Cortex of kidney (tissue), 1 donor: ENCODE results near the gene PDYN.

Experiments
- DNase-seq: peaks from one replicate; lab custom pipeline; 2025; lab: John Stamatoyannopoulos, UW

PDYN gene

DNA sequence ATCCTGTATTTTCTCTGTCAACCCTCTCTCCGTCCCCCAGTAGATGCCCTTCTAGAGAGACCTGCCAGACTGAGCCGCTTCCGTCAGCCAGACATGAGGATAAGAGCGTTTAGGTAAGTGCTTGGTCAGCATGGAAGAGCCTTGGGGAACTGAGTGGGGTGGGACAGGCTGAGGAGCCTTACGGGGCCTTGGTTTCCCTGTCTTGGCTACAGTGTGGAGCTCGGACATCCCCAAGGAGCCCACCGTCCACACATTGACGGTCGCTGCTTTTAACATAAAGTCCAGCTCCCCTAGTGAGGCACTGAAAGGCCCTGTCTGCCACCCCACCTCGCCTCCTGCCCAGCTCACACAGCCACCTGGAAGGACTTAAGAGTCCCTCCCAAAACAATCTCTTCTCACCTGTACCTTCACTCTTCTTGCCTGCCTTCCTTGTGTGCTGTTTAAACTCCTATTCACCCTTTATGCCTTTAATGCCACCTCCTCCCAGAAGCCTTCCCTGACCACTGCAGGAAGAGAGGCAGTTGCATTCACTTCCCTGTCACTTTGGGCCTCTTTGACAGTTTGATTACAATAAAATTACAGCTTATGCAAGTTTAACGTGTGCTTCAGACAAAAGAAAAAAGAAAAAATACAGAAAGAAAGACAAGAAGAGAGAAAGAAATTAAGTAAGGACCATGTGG, 42.3 kb downstream of the PDYN start:
- DNase-seq = no peak

GRCh38 chr20:1950836-1951235, 43.0 kb downstream of the PDYN start:
- DNase-seq = no peak

GRCh38 chr20:1949347-1950100, 44.3 kb downstream of the PDYN start:
- no peak for DNase-seq

GRCh38 chr20:1947535-1947846, 46.4 kb downstream of the PDYN start:
- DNase-seq = no peak

- no peak for DNase-seq
Measured at GRCh38 chr20:1946762-1947534, 46.9 kb downstream of the PDYN start.

DNA sequence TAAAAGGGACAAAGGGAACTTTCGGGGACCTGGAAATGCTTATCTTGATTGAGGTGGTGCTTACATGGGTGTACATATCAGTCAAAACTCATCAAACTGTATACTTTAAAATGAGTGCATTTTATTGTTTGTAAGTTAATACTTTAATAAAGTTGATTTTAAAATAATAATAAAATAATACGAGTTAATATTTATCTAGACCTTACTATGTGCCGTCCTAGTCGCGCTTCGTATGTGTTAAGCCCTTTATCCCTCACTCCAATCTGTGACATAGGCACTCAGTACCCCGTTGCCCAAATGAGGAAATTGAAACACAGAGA, 47.5 kb downstream of the PDYN start:
- DNase-seq = no peak

- DNase-seq = no peak
Measured at GRCh38 chr20:1945660-1946059, 48.2 kb downstream of the PDYN start.

DNA sequence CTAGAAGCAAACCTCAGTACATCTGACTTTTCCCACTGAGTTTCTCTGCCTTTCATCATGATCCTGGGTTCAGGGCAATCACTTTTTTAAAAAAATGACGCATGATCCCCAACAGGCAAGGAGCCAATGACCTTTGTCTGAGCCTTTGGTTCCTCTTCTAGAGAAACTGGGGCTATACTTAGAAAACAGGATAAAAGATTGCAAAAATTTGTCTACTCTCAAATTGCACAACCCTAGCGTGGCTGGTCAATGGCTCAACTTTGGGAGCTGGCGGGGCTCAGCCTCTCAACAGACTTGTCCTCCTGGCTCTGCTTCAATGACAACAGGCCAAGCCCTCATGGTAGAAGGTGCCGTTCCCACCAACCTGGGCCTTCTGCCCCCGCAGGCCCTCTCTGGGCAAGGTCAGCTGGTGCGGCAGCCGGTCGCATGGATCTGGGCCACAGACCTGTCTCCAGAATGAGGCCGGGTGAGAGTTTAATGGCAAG, 48.7 kb downstream of the PDYN start:
- DNase-seq = no peak

DNA sequence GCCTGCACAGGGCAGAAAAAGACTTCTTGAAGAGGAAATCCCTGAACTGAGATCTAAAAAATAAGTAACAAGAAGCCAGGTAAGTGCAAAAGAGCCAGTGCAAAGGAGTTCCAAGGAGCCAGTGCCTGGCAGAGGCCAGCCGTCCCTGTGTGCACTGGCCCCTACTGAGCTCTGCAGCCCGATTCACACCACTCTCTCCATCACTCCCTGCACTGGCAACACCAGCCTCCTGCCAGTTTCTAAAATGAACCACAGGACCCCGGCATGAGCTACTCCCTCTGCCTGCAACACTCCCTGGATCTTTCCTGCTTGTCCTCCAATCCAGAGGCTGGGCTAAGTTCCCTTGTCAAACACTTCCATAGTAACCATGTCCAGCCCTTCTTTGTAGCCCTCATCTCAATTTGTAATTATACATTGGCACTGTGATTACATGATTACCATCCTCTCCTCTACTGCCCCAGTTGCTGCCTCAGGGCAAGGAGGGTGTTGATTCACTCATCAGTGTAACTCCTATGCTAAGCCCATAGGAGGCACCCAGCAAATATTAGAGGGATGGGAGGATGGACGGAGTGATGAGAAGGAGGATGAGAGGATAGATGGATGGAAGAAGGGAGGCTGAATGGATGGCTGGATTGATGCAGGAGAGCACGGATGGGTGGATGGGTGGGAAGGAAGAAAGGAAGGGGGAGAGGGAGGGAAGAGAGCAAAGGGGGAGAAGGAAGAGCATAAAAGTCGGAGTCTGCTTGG, 49.3 kb downstream of the PDYN start:
- no peak for DNase-seq

- DNase-seq = no peak
Measured at GRCh38 chr20:1943275-1944002, 50.4 kb downstream of the PDYN start.

GRCh38 chr20:1942486-1943274, 51.2 kb downstream of the PDYN start:
- DNase-seq = no peak

- DNase-seq = no peak
Measured at GRCh38 chr20:1942061-1942460, 51.8 kb downstream of the PDYN start.

- no peak for DNase-seq
Measured at GRCh38 chr20:1941226-1941625, 52.6 kb downstream of the PDYN start.

GRCh38 chr20:1940581-1940980, 53.3 kb downstream of the PDYN start:
- no peak for DNase-seq

GRCh38 chr20:1939270-1939595, 54.6 kb downstream of the PDYN start:
- no peak for DNase-seq

DNA sequence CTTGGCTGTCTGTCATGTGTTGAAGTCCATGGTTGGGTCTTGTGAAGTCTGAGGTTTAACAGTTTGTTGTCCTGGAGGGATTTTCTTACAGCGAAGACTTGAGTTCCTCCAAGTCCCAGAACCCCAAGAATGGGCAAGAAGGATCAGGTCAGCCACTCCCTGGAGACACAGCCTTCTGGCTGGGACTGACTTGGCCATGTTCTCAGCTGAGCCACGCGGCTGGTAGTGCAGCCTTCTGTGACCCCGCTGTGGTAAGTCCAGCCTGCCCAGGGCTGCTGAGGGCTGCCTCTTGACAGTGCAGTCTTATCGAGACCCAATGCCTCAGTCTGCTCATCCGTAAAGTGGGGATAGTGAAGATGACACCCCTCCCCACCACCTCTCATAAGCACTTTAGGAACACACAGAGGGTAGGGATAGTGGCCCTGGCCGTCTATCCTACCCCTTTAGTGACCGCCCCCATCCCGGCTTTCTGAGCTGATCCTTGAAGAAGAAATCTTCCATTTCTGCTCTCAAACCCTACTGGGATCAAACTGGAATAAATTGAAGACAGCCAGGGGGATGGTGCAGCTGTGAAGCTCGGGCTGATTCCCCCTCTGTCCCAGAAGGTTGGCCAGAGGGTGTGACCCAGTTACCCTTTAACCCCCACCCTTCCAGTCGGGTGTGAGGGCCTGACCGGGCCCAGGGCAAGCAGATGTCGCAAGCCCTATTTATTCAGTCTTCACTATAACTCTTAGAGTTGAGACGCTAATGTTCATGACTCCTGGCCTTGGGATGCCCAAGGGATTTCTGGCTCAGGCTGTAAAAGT, 55.2 kb downstream of the PDYN start:
- DNase-seq = no peak

- no peak for DNase-seq
Measured at GRCh38 chr20:1937316-1937976, 56.4 kb downstream of the PDYN start.

DNA sequence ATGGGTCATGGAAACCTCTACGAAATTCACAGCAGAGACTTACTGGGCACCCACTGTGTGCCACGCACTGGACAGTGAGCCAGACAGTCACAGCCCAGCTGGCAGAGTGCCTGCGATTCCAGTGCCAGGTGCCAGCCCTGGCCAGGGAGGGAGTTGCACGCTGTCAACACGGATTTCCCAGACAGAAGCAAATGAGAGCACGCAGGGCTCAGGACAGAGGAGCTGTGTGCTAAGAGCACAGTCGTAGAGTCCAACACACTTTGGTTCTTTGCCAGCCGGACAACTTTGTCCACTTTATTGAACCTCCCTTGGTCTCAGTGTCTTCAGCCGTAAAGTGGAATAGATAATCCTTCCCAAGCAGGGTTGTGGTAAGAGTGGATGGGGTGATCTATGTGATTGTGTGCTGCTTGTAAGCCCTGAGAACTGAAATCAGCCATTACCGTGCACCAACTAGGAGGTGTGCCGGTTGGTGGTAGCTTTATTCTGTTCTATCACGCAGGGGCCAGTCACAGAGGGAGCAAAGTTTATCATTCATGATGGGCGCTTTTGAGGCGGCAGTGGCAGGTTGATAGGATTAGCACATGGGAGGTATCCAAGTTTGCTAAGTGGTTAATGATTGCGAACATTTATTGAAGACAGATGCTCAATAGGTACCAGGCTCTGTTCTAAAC, 58.0 kb downstream of the PDYN start:
- no peak for DNase-seq
